Measurements from ENCODE around the gene ZC2HC1B.

ZC2HC1B gene

GRCh38 chr6:143957679-143958274 lies 93.5 kb downstream of the ZC2HC1B start:
- H3K27me3 ChIP-seq (ENCODE audit: control insufficient read depth in 1 of 2, insufficient read depth in 2 of 2, low read length in 2 of 2) = no peaks in the 10 kb centered on the region
- no peak overlapping the region for H3K4me3 ChIP-seq (ENCODE audit: low read depth in 1 of 2, low read length in 2 of 2)
- H3K9me3 ChIP-seq (ENCODE audit: control insufficient read depth in 1 of 2, low read length in 2 of 2) = no peaks in the 10 kb centered on the region
- H3K9ac ChIP-seq (ENCODE audit: low read depth in 1 of 2, low read length in 2 of 2) = no peak overlapping the region
- no peaks in the 10 kb centered on the region for H3K4me1 ChIP-seq (ENCODE audit: control insufficient read depth in 1 of 2, insufficient read depth in 2 of 2, low read length in 2 of 2)
- no peaks in the 10 kb centered on the region for H3K36me3 ChIP-seq (ENCODE audit: control insufficient read depth in 1 of 2, insufficient read depth in 2 of 2, low read length in 2 of 2)
- no peak overlapping the region for H3K27ac ChIP-seq (ENCODE audit: low read depth, low read length)

GRCh38 chr6:143958839-143959399 lies 94.6 kb downstream of the ZC2HC1B start:
- H3K9ac ChIP-seq (ENCODE audit: low read depth in 1 of 2, low read length in 2 of 2) = no peak overlapping the region
- H3K4me1 ChIP-seq (ENCODE audit: control insufficient read depth in 1 of 2, insufficient read depth in 2 of 2, low read length in 2 of 2) = peaks cover 2 to 8% of the 10 kb centered on the region in 2 donors
- H3K27ac ChIP-seq (ENCODE audit: low read depth, low read length) = no peak overlapping the region
- H3K9me3 ChIP-seq (ENCODE audit: control insufficient read depth in 1 of 2, low read length in 2 of 2) = no peaks in the 10 kb centered on the region
- H3K27me3 ChIP-seq (ENCODE audit: control insufficient read depth in 1 of 2, insufficient read depth in 2 of 2, low read length in 2 of 2) = no peaks in the 10 kb centered on the region
- no peak overlapping the region for H3K4me3 ChIP-seq (ENCODE audit: low read depth in 1 of 2, low read length in 2 of 2)
- no peaks in the 10 kb centered on the region for H3K36me3 ChIP-seq (ENCODE audit: control insufficient read depth in 1 of 2, insufficient read depth in 2 of 2, low read length in 2 of 2)

- Histone ChIP-seq H3K9ac (ENCODE audit: low read depth in 1 of 2, low read length in 2 of 2) (no peak overlapping the region), H3K36me3 (ENCODE audit: control insufficient read depth in 1 of 2, insufficient read depth in 2 of 2, low read length in 2 of 2) (no peaks in the 10 kb centered on the region), H3K27ac (ENCODE audit: low read depth, low read length) (no peak overlapping the region), H3K9me3 (ENCODE audit: control insufficient read depth in 1 of 2, low read length in 2 of 2) (no peaks in the 10 kb centered on the region), H3K4me3 (ENCODE audit: low read depth in 1 of 2, low read length in 2 of 2) (no peak overlapping the region), H3K4me1 (ENCODE audit: control insufficient read depth in 1 of 2, insufficient read depth in 2 of 2, low read length in 2 of 2) (peaks cover 5 to 12% of the 10 kb centered on the region in 2 donors), H3K27me3 (ENCODE audit: control insufficient read depth in 1 of 2, insufficient read depth in 2 of 2, low read length in 2 of 2) (no peaks in the 10 kb centered on the region)
Measured at GRCh38 chr6:143959927-143960326, 95.7 kb downstream of the ZC2HC1B start.

- Histone ChIP-seq H3K9me3 (ENCODE audit: control insufficient read depth in 1 of 2, low read length in 2 of 2) (no peaks in the 10 kb centered on the region), H3K4me1 (ENCODE audit: control insufficient read depth in 1 of 2, insufficient read depth in 2 of 2, low read length in 2 of 2) (peaks cover 5 to 14% of the 10 kb centered on the region in 2 donors), H3K36me3 (ENCODE audit: control insufficient read depth in 1 of 2, insufficient read depth in 2 of 2, low read length in 2 of 2) (no peaks in the 10 kb centered on the region), H3K27ac (ENCODE audit: low read depth, low read length) (no peak overlapping the region), H3K27me3 (ENCODE audit: control insufficient read depth in 1 of 2, insufficient read depth in 2 of 2, low read length in 2 of 2) (no peaks in the 10 kb centered on the region), H3K9ac (ENCODE audit: low read depth in 1 of 2, low read length in 2 of 2) (no peak overlapping the region), H3K4me3 (ENCODE audit: low read depth in 1 of 2, low read length in 2 of 2) (no peak overlapping the region)
Measured at GRCh38 chr6:143961066-143961465, 96.8 kb downstream of the ZC2HC1B start.

- Histone ChIP-seq H3K9ac (ENCODE audit: low read depth in 1 of 2, low read length in 2 of 2) (no peak overlapping the region), H3K4me1 (ENCODE audit: control insufficient read depth in 1 of 2, insufficient read depth in 2 of 2, low read length in 2 of 2) (peaks cover 5 to 14% of the 10 kb centered on the region in 2 donors), H3K4me3 (ENCODE audit: low read depth in 1 of 2, low read length in 2 of 2) (no peak overlapping the region), H3K9me3 (ENCODE audit: control insufficient read depth in 1 of 2, low read length in 2 of 2) (no peaks in the 10 kb centered on the region), H3K27me3 (ENCODE audit: control insufficient read depth in 1 of 2, insufficient read depth in 2 of 2, low read length in 2 of 2) (no peaks in the 10 kb centered on the region), H3K36me3 (ENCODE audit: control insufficient read depth in 1 of 2, insufficient read depth in 2 of 2, low read length in 2 of 2) (no peaks in the 10 kb centered on the region), H3K27ac (ENCODE audit: low read depth, low read length) (no peak overlapping the region)
Measured at GRCh38 chr6:143961886-143962878, 97.9 kb downstream of the ZC2HC1B start.

- H3K4me1 ChIP-seq (ENCODE audit: control insufficient read depth in 1 of 2, insufficient read depth in 2 of 2, low read length in 2 of 2) = peaks cover 5 to 14% of the 10 kb centered on the region in 2 donors
- H3K27me3 ChIP-seq (ENCODE audit: control insufficient read depth in 1 of 2, insufficient read depth in 2 of 2, low read length in 2 of 2) = no peaks in the 10 kb centered on the region
- H3K36me3 ChIP-seq (ENCODE audit: control insufficient read depth in 1 of 2, insufficient read depth in 2 of 2, low read length in 2 of 2) = no peaks in the 10 kb centered on the region
- H3K9ac ChIP-seq (ENCODE audit: low read depth in 1 of 2, low read length in 2 of 2) = no peak overlapping the region
- H3K27ac ChIP-seq (ENCODE audit: low read depth, low read length) = no peak overlapping the region
- H3K9me3 ChIP-seq (ENCODE audit: control insufficient read depth in 1 of 2, low read length in 2 of 2) = no peaks in the 10 kb centered on the region
- H3K4me3 ChIP-seq (ENCODE audit: low read depth in 1 of 2, low read length in 2 of 2) = no peak overlapping the region
Measured at GRCh38 chr6:143963158-143963919, 99.1 kb downstream of the ZC2HC1B start.

- H3K27me3 ChIP-seq (ENCODE audit: control insufficient read depth in 1 of 2, insufficient read depth in 2 of 2, low read length in 2 of 2) = no peaks in the 10 kb centered on the region
- no peak overlapping the region for H3K9ac ChIP-seq (ENCODE audit: low read depth in 1 of 2, low read length in 2 of 2)
- no peak overlapping the region for H3K4me3 ChIP-seq (ENCODE audit: low read depth in 1 of 2, low read length in 2 of 2)
- no peaks in the 10 kb centered on the region for H3K36me3 ChIP-seq (ENCODE audit: control insufficient read depth in 1 of 2, insufficient read depth in 2 of 2, low read length in 2 of 2)
- no peaks in the 10 kb centered on the region for H3K9me3 ChIP-seq (ENCODE audit: control insufficient read depth in 1 of 2, low read length in 2 of 2)
- H3K27ac ChIP-seq (ENCODE audit: low read depth, low read length) = no peak overlapping the region
- peaks cover 5 to 14% of the 10 kb centered on the region in 2 donors for H3K4me1 ChIP-seq (ENCODE audit: control insufficient read depth in 1 of 2, insufficient read depth in 2 of 2, low read length in 2 of 2)
Measured at GRCh38 chr6:143964674-143965081, 100.4 kb downstream of the ZC2HC1B start.

- H3K27ac ChIP-seq (ENCODE audit: low read depth, low read length) = no peak overlapping the region
- H3K9me3 ChIP-seq (ENCODE audit: control insufficient read depth in 1 of 2, low read length in 2 of 2) = no peaks in the 10 kb centered on the region
- H3K36me3 ChIP-seq (ENCODE audit: control insufficient read depth in 1 of 2, insufficient read depth in 2 of 2, low read length in 2 of 2) = no peaks in the 10 kb centered on the region
- no peaks in the 10 kb centered on the region for H3K27me3 ChIP-seq (ENCODE audit: control insufficient read depth in 1 of 2, insufficient read depth in 2 of 2, low read length in 2 of 2)
- H3K9ac ChIP-seq (ENCODE audit: low read depth in 1 of 2, low read length in 2 of 2) = no peak overlapping the region
- H3K4me1 ChIP-seq (ENCODE audit: control insufficient read depth in 1 of 2, insufficient read depth in 2 of 2, low read length in 2 of 2) = peaks cover 7 to 14% of the 10 kb centered on the region in 2 donors
- no peak overlapping the region for H3K4me3 ChIP-seq (ENCODE audit: low read depth in 1 of 2, low read length in 2 of 2)
Measured at GRCh38 chr6:143965503-143966171, 101.4 kb downstream of the ZC2HC1B start.

- H3K27ac ChIP-seq (ENCODE audit: low read depth, low read length) = no peak overlapping the region
Measured at GRCh38 chr6:143966312-143966711, 102.0 kb downstream of the ZC2HC1B start.

More at GRCh38 chr6:143966312-143966711, 102.0 kb downstream of the ZC2HC1B start:
- peaks cover 8 to 14% of the 10 kb centered on the region in 2 donors for H3K4me1 ChIP-seq (ENCODE audit: control insufficient read depth in 1 of 2, insufficient read depth in 2 of 2, low read length in 2 of 2)
- no peaks in the 10 kb centered on the region for H3K9me3 ChIP-seq (ENCODE audit: control insufficient read depth in 1 of 2, low read length in 2 of 2)
- H3K36me3 ChIP-seq (ENCODE audit: control insufficient read depth in 1 of 2, insufficient read depth in 2 of 2, low read length in 2 of 2) = no peaks in the 10 kb centered on the region
- H3K27me3 ChIP-seq (ENCODE audit: control insufficient read depth in 1 of 2, insufficient read depth in 2 of 2, low read length in 2 of 2) = no peaks in the 10 kb centered on the region
- H3K4me3 ChIP-seq (ENCODE audit: low read depth in 1 of 2, low read length in 2 of 2) = no peak overlapping the region
- H3K9ac ChIP-seq (ENCODE audit: low read depth in 1 of 2, low read length in 2 of 2) = no peak overlapping the region

Measured in duodenal mucosa (tissue), 2 donors.